Caco-2 (cell line): ENCODE measurements around the gene IL1RAPL2. TPM values are rescaled to one million over a fixed set of nuclear protein-coding genes. Genes with fewer than 3 reads are reported as not detected.

ENCODE experiments used
- BruUV-seq: library from RNA; stranded (reverse); fragments of 400-500 nt; replicated peaks from 2 replicates; lab custom pipeline; 2021; lab: Mats Ljungman, UMichigan
- CTCF ChIA-PET: fragments of 300-600 bp; sonication (Branson Sonifier 250); formaldehyde crosslinking; loops from one replicate; lab custom pipeline; 2022; ENCODE audit warnings: antibody characterized with exemption; lab: Charles Lee
- POLR2A ChIA-PET: fragments of 300-600 bp; sonication (Branson Sonifier 250); formaldehyde crosslinking; loops from one replicate; lab custom pipeline; 2022; ENCODE audit warnings: antibody characterized with exemption; lab: Charles Lee
- DNase-seq, 2 experiments: peaks; one replicate each; pipeline versions ENCODE4 v3.0.0 to v3.0.0-alpha.2; 2020 to 2022
- H3K27me3 ChIP-seq: replicated peaks from 2 replicates; pipeline ENCODE4 v1.6.0; 2011; ENCODE audit warnings: low read length; ENCODE audit not compliant: control insufficient read depth, insufficient read depth
- H3K36me3 ChIP-seq: 2 replicates; pipeline ENCODE4 v1.5.1; 2011; ENCODE audit warnings: low read length; ENCODE audit not compliant: control insufficient read depth, insufficient read depth
- H3K4me1 ChIP-seq: fragments of 250-450 bp; sonication (Bioruptor Pico); 2 replicates; pipeline ENCODE4 v1.5.1; 2020; ENCODE audit warnings: mild to moderate bottlenecking
- H3K4me3 ChIP-seq: 2 replicates; pipeline ENCODE4 v1.5.1; 2011; ENCODE audit warnings: low read depth, mild to moderate bottlenecking, control low read depth, low read length
- H3K9me3 ChIP-seq: fragments of 250-450 bp; sonication (Bioruptor Pico); 2 replicates; pipeline ENCODE4 v1.5.1; 2020; ENCODE audit warnings: mild to moderate bottlenecking, moderate library complexity
- H3K27ac Mint-ChIP-seq: one replicate; pipeline ENCODE4 v1.8.0; 2022; ENCODE audit warnings: mixed read lengths; ENCODE audit not compliant: unreplicated experiment
- H3K27me3 Mint-ChIP-seq: one replicate; pipeline ENCODE4 v1.8.0; 2022; ENCODE audit warnings: mixed read lengths; ENCODE audit not compliant: insufficient read depth, unreplicated experiment
- H3K36me3 Mint-ChIP-seq: one replicate; pipeline ENCODE4 v1.8.0; 2022; ENCODE audit warnings: mild to moderate bottlenecking, mixed read lengths; ENCODE audit not compliant: insufficient read depth, unreplicated experiment
- H3K4me1 Mint-ChIP-seq: one replicate; pipeline ENCODE4 v1.8.0; 2022; ENCODE audit warnings: low read depth, mixed read lengths; ENCODE audit not compliant: unreplicated experiment
- H3K4me3 Mint-ChIP-seq: one replicate; pipeline ENCODE4 v1.8.0; 2022; ENCODE audit warnings: mild to moderate bottlenecking, moderate library complexity, mixed read lengths; ENCODE audit not compliant: unreplicated experiment
- H3K9me3 Mint-ChIP-seq: one replicate; pipeline ENCODE4 v1.8.0; 2022; ENCODE audit warnings: mixed read lengths; ENCODE audit not compliant: unreplicated experiment
- intact Hi-C: fragments of 100-400 bp; cut with micrococcal nuclease; formaldehyde crosslinking; loops from one replicate; pipeline ENCODE4 v1.10.0; 2022; ENCODE audit not compliant: unreplicated experiment
- total RNA-seq: library from RNA; stranded (reverse); gene quantifications from 2 replicates; pipeline ENCODE4 v1.2.3, GENCODE V29; 2022
- TF ChIP-seq, protein P1 (sequence below), 2 experiments: fragments of 200-600 bp in 1 of 2; IDR thresholded peaks; 1 replicate in 1 of 2; 2 replicates in 1 of 2; pipeline versions ENCODE4 v1.5.1 to v1.8.0; 2011 to 2022; ENCODE audit warnings: antibody characterized with exemption in 1 of 2, control low read depth in 1 of 2, inconsistent platforms in 1 of 2, low read depth in 1 of 2, low read length in 1 of 2, mild to moderate bottlenecking in 1 of 2, moderate library complexity in 1 of 2; ENCODE audit not compliant: insufficient read depth in 1 of 2, severe bottlenecking in 1 of 2, unreplicated experiment in 1 of 2

IL1RAPL2 gene
- total RNA-seq, 1 experiment from 2014 or later, result not detected

DNA sequence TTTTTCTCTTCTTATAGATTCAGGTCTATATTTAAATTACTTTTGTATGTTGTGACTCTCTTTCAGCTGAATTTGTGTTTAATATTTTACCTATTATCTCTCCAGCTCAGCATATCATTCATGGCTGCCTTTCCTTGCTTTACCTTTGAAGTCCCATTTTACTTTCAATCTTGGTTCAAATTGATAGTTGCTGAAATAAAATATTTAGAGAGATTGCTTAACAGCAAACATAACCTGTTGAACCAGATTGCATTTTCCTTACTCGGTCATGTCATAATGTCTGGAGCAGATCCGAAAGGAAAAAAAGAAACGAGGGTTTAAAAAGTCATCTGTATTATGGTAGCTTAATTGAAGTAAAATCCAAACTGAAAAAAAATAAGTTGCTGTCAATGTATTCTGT lies 94.1 kb downstream of the IL1RAPL2 start:
- intact Hi-C loops, result no loop called here
- DNase-seq, result no peak
- CTCF ChIA-PET, result no interaction called here
- Histone ChIP-seq H3K36me3 (no peaks in the 10 kb centered on the region), H3K4me1 (no peaks in the 10 kb centered on the region), H3K4me3 (no peak overlapping the region), H3K9me3 (no peaks in the 10 kb centered on the region), H3K27me3 (no peaks in the 10 kb centered on the region)
- H3K27me3 Mint-ChIP-seq, result peaks cover 5% of the 10 kb centered on the region
- no peaks in the 10 kb centered on the region for H3K36me3 Mint-ChIP-seq
- no peak overlapping the region for H3K27ac Mint-ChIP-seq
- BruUV-seq, result no TSS peak
- no peaks in the 10 kb centered on the region for H3K9me3 Mint-ChIP-seq
- POLR2A ChIA-PET, result no interaction called here
- TF ChIP-seq, protein P1, sequence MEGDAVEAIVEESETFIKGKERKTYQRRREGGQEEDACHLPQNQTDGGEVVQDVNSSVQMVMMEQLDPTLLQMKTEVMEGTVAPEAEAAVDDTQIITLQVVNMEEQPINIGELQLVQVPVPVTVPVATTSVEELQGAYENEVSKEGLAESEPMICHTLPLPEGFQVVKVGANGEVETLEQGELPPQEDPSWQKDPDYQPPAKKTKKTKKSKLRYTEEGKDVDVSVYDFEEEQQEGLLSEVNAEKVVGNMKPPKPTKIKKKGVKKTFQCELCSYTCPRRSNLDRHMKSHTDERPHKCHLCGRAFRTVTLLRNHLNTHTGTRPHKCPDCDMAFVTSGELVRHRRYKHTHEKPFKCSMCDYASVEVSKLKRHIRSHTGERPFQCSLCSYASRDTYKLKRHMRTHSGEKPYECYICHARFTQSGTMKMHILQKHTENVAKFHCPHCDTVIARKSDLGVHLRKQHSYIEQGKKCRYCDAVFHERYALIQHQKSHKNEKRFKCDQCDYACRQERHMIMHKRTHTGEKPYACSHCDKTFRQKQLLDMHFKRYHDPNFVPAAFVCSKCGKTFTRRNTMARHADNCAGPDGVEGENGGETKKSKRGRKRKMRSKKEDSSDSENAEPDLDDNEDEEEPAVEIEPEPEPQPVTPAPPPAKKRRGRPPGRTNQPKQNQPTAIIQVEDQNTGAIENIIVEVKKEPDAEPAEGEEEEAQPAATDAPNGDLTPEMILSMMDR (IDR thresholded peaks at IDR 0.05; ENCODE audit: insufficient read depth in 1 of 2, low read depth in 1 of 2, low read length in 1 of 2, severe bottlenecking in 1 of 2, unreplicated experiment in 1 of 2), result no peak
- no peak overlapping the region for H3K4me3 Mint-ChIP-seq
- no peaks in the 10 kb centered on the region for H3K4me1 Mint-ChIP-seq

DNA sequence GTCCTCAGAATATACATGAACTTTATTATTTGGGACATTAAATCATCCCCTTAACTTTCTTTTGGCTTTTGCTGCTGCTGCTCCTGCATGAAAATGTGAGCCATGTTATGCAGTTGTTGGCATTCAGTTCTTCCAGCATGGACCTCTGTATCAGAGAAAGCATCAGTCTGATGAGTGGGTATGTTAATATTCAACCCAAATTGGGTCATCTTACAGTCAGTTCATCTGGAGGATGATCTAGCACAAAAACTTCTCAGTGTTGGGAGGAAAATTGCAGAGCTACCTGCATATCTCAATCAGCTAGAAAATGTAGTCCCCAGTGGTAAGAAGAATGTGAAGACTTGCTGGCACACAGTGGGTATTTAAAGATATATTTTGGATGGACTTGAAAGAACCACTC lies 96.7 kb downstream of the IL1RAPL2 start:
- no peak for DNase-seq
- Mint-ChIP-seq H3K27ac (no peak overlapping the region), H3K27me3 (no peaks in the 10 kb centered on the region), H3K36me3 (no peaks in the 10 kb centered on the region), H3K9me3 (no peaks in the 10 kb centered on the region), H3K4me1 (no peaks in the 10 kb centered on the region), H3K4me3 (no peak overlapping the region)
- no peaks in the 10 kb centered on the region for H3K9me3 ChIP-seq
- intact Hi-C loops, result no loop called here
- ChIA-PET CTCF (no interaction called here), POLR2A (no interaction called here)
- no TSS peak for BruUV-seq
- no peaks in the 10 kb centered on the region for H3K4me1 ChIP-seq
- H3K27me3 ChIP-seq, result no peaks in the 10 kb centered on the region
- H3K4me3 ChIP-seq, result no peak overlapping the region
- no peaks in the 10 kb centered on the region for H3K36me3 ChIP-seq
- TF ChIP-seq, protein P1 (IDR thresholded peaks at IDR 0.05; ENCODE audit: insufficient read depth in 1 of 2, low read depth in 1 of 2, low read length in 1 of 2, severe bottlenecking in 1 of 2, unreplicated experiment in 1 of 2), result no peak

DNA sequence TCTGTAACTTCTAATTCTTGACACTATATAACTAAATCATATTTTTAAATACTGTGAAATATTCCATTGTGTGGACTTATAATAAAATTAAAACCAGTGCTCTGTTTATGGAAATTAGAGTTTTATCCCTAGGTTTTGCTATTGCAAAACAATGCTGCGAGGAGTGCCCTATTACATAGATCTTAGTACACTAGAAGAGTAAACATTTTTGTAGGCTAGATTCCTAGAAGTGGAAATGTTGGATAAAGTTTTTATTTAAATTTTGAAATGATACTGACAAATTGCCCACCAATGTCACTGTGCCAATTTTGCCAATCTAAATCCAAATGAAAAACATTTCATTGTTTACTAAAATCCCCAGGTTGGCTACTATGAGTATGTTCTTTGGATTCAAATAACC lies 99.7 kb downstream of the IL1RAPL2 start:
- H3K27me3 Mint-ChIP-seq, result no peaks in the 10 kb centered on the region
- no peak overlapping the region for H3K4me3 ChIP-seq
- no peaks in the 10 kb centered on the region for H3K36me3 ChIP-seq
- H3K9me3 Mint-ChIP-seq, result no peaks in the 10 kb centered on the region
- no TSS peak for BruUV-seq
- TF ChIP-seq, protein P1 (IDR thresholded peaks at IDR 0.05; ENCODE audit: insufficient read depth in 1 of 2, low read depth in 1 of 2, low read length in 1 of 2, severe bottlenecking in 1 of 2, unreplicated experiment in 1 of 2), result no peak
- no peaks in the 10 kb centered on the region for H3K36me3 Mint-ChIP-seq
- no peaks in the 10 kb centered on the region for H3K27me3 ChIP-seq
- POLR2A ChIA-PET, result no interaction called here
- intact Hi-C loops, result no loop called here
- no peak overlapping the region for H3K4me3 Mint-ChIP-seq
- DNase-seq, result no peak
- H3K9me3 ChIP-seq, result no peaks in the 10 kb centered on the region
- no peaks in the 10 kb centered on the region for H3K4me1 Mint-ChIP-seq
- CTCF ChIA-PET, result no interaction called here
- H3K4me1 ChIP-seq, result no peaks in the 10 kb centered on the region
- H3K27ac Mint-ChIP-seq, result no peak overlapping the region
